CD4-positive, alpha-beta T cell treated with Interleukin-4 for 1 hour (primary cell): ENCODE measurements around the gene GGTLC2.
"Not testable (repeated sequence)": the region's sequence is repeated elsewhere in the genome, so short reads cannot be mapped to it uniquely, and the experiment has no call there.

Source experiments
- DNase-seq, 2 donors: peaks; one replicate each; pipeline ENCODE4 v3.0.0-alpha.2; 2020 to 2022

Gene GGTLC2

GRCh38 chr22:22642255-22642654 is 2.2 kb upstream of the GGTLC2 start:
- not testable (repeated sequence) for DNase-seq

GRCh38 chr22:22645969-22646368 is 1.6 kb downstream of the GGTLC2 start:
- not testable (repeated sequence) for DNase-seq

- DNase-seq = not testable (repeated sequence)
Observed at GRCh38 chr22:22647952-22648351, 3.5 kb downstream of the GGTLC2 start.

GRCh38 chr22:22648863-22649536 is 4.6 kb downstream of the GGTLC2 start:
- DNase-seq = not testable (repeated sequence)

- not testable (repeated sequence) for DNase-seq
Observed at GRCh38 chr22:22649761-22650160, 5.3 kb downstream of the GGTLC2 start.

- DNase-seq = not testable (repeated sequence)
Observed at GRCh38 chr22:22650398-22650797, 6.0 kb downstream of the GGTLC2 start.

GRCh38 chr22:22650803-22651515 is 6.5 kb downstream of the GGTLC2 start:
- DNase-seq = not testable (repeated sequence)

- DNase-seq = not testable (repeated sequence)
Observed at GRCh38 chr22:22651593-22651992, 7.2 kb downstream of the GGTLC2 start.

GRCh38 chr22:22652102-22652501 is 7.7 kb downstream of the GGTLC2 start:
- not testable (repeated sequence) for DNase-seq

GRCh38 chr22:22652573-22652972 is 8.2 kb downstream of the GGTLC2 start:
- DNase-seq = not testable (repeated sequence)

GRCh38 chr22:22653677-22654381 is 9.4 kb downstream of the GGTLC2 start:
- DNase-seq = not testable (repeated sequence)

- no peak for DNase-seq
Observed at GRCh38 chr22:22655452-22656290, 11.3 kb downstream of the GGTLC2 start.

GRCh38 chr22:22657712-22658111 is 13.3 kb downstream of the GGTLC2 start:
- DNase-seq = no peak

GRCh38 chr22:22661275-22661674 is 16.9 kb downstream of the GGTLC2 start:
- DNase-seq = no peak

GRCh38 chr22:22662095-22662494 is 17.7 kb downstream of the GGTLC2 start:
- DNase-seq = no peak

- no peak for DNase-seq
Observed at GRCh38 chr22:22663861-22664800, 19.7 kb downstream of the GGTLC2 start.

GRCh38 chr22:22666307-22667091 is 22.1 kb downstream of the GGTLC2 start:
- peak in 1 of 2 donors; percentile 40 for DNase-seq

GRCh38 chr22:22667966-22668880 is 23.8 kb downstream of the GGTLC2 start:
- no peak for DNase-seq

- no peak for DNase-seq
Observed at GRCh38 chr22:22669093-22669492, 24.7 kb downstream of the GGTLC2 start.
